GM18519 (cell line): ENCODE results near the gene SPOCK1.

ENCODE experiments used
- ATAC-seq: cut with Tn5 transposase; IDR thresholded peaks from one replicate; pipeline ENCODE4 v1.9.1; 2021; ENCODE audit warnings: mild to moderate bottlenecking, moderate library complexity; ENCODE audit not compliant: unreplicated experiment, low FRiP score

The SPOCK1 gene

DNA sequence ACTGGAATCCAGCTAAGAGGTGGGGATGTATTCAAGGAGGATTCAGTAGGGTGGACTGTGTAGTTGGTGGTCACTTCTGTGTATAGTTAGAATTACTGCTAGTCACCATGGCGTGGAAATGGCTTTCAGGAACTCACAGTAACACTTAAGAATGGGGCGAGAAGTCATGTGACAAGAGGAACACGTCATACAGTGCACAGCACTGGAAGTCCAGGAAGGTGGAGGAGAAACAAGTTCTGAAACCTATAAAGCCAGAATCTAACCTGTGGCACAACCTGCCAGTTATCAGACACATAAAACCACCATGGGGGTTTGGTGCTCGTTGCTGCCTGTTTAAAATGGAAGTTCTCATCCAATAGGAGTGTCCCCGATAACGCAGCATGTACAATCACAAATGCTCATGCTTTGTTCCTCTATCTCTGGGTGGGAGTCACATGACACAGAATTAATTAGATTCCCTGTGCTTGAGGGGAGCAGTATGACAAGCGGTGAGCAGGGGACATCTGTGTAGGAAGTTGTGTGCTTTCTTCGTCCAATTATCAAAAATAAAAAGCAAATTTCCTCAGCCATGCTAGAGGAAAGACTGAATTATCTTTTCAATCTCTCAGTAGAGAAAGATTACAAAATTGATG is 193.0 kb downstream of the SPOCK1 start:
- ATAC-seq = no peak

GRCh38 chr5:137304226-137304874 is 194.8 kb downstream of the SPOCK1 start:
- ATAC-seq = no peak

DNA sequence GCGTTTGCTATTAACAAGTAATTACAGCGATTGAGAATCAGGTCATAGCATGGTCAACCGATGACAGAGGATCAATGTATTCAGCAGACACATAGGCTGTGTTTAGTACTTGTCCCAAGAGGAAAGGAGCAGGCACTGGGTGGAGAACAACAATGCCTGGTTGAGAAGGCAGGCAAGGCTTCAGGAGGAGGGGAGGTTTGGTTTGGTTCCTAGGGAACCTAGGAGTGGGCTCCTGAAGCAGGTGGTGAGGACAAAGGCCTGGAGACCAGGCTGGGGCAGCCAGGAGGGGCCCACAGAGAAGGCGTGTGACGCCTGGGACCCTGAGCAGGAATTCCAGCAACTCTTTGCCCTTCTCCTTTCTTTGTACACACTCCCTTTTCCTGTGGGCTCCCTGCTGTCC is 195.6 kb downstream of the SPOCK1 start:
- ATAC-seq = no peak

- ATAC-seq = no peak
These were observed 198.5 kb downstream of the SPOCK1 start for GRCh38 chr5:137300411-137301240.

DNA sequence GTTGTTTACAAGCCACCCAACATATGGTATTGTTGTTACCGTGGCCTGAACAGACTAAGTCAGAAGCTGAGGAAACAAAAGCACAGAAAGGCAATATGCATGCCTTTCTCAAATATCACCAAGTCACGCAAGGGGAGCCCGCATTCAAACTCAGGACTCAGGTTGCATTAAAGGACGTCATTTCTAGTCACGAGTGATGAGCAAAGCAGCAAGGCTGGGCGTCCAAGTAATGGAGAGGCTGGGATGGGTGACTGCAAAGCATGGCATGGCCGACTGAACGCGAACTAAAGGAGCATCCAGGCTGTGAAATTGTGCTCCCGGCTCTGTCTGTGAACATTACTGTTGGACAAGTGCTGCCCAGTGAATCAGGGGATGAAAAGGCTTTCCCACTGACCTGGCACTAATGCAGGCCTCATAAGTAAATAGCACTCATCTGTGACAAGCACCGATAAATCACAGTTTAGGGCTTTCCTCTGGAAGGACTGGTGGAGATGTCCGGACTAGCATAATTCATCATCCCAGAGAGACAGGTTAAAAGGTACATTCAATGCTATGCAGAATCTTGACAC is 202.8 kb downstream of the SPOCK1 start:
- no peak for ATAC-seq

DNA sequence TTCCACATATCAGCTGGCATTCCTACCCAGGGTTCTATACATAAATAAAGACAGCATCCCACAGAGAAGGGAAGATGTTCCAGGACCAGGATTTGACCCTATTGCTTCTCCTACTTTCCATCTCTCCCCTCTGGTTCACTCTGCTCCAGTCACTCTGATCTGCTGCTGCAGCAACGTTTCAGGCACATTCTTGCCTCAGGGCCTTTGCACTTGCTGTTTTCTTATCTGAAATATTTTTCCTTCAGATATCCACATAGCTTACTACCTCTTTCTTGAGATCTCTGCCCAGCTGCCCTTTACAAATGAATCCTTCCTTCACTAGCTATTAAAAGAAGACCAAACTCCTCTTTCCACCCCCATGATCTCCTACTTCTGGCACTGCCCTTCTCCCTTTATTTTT is 204.5 kb downstream of the SPOCK1 start:
- no peak for ATAC-seq

DNA sequence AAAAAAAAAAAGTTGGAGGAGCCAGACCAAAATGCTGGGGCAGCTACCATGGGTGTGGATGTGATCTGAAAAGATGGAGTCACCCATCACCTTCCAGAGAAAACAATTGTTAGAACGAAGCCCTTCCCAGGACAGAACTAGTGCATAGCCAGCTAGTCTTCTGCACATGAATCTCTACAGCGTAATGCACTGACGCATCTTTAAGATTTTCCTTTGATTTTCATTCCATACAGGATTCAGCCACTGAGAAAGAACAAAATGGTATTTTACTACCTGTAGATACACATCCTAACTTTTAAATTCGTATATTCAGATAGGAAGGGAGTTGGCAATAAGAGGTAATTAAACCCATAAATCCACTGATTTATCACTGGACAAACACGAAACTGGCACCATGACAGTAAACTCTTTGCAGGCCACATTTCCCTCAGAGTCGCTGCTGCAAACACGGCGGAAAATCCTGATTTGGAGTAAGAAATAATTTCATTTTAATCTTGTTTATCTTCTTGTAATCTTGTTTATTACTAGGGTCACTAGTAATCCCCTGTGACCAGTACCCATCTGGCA is 206.6 kb downstream of the SPOCK1 start:
- no peak for ATAC-seq

GRCh38 chr5:137291436-137291835 is 207.7 kb downstream of the SPOCK1 start:
- ATAC-seq = no peak

DNA sequence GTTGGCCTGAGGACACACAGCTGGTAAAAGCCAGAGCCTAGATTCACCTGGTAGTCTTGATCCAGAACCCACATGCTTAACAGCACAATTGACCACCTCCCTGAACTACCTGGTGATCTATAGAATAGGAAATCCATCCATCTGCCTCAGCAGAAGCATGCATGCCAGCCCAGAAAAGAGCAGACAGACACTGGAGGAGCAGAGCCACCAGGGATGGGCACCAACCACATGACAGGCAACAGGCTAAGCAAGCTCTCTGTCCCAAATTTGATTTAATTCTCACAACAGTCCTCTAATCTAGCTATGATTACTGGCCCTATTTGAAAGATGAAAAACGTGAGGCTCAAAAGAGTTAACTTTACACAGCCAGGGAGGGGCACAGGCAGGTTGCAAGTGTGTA is 208.1 kb downstream of the SPOCK1 start:
- ATAC-seq = no peak

GRCh38 chr5:137290373-137290772 is 208.8 kb downstream of the SPOCK1 start:
- no peak for ATAC-seq

GRCh38 chr5:137289856-137290255 is 209.3 kb downstream of the SPOCK1 start:
- no peak for ATAC-seq

DNA sequence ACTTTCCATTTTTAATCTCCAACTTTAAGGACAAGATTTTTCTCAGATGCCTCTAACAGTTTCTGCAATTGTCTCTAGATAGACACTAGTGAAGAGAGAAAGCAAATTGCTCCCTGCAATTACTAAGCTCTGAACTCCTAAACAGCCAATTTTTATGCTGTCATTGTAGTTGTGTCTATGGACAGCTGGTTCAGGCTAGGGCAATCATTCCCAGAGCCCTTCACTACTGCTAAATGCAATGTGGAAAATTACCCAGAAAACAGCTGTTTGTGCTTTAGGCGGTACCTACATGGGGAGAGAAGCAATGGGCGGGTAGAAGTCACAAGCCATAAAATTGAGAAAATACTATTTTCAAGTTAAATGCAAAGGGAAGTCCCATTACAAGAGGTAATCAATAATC is 211.6 kb downstream of the SPOCK1 start:
- ATAC-seq = no peak

- no peak for ATAC-seq
These were observed 213.0 kb downstream of the SPOCK1 start for GRCh38 chr5:137286025-137286610.

DNA sequence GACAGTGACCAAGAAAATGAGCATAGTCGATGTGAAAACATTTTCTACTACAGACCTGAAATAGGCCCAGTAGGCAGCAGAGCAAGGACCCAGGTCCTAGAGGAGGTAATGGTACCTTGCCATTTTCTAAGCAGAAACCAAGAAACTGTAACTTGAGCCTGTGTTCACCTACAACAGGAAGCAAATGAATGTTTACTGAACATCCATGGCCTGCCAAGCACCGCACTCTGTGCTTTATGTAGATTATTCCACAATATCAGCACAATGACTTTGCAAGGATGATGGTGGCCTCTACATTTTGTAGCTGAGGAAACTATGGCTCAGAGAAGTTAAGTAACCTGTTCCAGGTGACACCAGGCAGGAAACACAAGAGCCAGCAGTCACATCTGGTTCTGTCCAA is 215.3 kb downstream of the SPOCK1 start:
- no peak for ATAC-seq

DNA sequence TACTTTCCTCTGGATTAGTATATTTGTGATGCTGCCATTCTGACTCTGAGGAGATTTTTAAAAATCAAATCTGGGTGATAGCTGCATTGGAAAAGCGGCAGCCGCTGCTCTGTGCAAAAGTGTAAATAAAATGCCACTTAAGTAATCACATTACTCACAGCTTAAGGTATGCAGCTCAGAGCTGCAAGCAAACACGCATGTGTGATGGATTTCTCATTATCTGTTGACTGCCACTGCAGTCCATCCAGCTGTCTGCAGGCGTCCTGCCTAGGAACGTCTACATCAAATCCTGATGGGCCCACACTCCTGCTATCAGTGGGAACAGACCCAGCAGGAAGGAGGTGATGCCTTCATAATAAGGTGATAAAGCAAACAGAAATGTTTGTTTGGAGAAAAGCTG is 216.9 kb downstream of the SPOCK1 start:
- ATAC-seq = no peak

GRCh38 chr5:137281201-137281600 is 217.9 kb downstream of the SPOCK1 start:
- no peak for ATAC-seq

DNA sequence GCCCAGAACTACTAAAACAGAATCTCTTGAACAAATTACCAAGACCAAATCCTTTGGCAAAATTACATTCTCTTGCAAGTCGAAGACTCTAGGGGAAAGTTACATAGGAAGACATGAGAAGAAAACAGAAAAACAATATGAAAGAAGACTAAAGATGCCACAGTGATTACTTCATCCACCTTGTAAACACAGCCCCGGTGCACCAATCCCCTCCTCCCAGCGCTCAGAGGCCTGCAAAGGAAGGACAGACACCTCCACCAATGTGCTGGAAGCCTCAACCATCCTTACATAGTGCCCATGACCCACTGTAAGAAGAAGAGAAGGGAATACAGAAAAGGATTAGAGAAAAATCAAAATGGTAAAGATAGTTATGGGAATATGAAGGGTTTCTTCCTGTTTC is 218.5 kb downstream of the SPOCK1 start:
- ATAC-seq = no peak

DNA sequence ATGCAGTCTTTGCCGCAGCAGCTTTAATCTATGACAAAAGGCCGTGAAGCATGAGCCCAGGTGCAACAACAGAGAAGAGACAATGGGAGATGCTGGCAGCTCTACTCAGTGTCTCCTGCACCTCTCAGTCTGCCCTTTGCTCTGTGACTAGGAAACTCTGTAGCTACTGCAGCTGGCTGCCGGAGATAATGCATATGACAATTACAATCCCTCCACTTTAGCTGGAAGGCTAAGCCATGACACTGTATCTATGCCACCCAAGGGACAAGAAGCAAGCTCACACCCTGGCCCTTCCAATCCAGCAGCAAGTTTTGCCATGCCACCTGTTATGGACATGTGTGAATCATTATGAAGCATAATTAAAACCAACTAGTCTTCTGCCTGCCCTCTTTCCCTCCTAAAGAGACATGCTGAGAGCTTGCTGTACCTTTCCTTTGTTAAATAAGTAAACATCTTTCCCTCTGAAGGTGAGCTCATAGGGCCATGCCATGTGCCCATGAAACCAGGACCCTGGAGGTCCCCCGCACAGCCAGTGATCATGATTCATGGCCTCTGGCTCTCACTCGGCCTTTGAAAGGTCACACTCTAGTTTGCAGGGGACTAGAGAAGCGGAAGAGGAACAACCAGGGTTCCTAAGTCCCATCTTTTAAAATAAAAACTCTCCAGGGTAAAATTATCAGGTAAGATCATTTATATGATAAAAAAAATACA is 219.4 kb downstream of the SPOCK1 start:
- ATAC-seq = no peak

DNA sequence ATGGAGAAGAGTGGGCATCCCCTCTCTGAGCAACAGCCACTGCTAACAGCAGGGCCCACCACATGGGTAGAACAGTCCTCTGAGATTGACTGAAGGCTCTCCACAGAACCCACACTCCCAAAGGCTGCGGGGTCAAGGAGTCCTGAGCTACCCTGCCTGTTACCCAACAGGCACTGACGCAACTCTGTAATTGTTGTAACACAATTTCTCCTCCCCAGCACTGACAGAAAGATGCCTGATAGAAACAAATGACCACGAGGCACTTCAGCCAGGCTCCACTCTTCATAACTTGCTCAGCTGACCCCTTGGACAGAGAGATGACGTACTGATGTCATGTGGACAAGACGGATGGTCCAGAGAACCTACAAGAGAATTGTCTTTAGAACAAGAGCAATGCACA is 220.7 kb downstream of the SPOCK1 start:
- ATAC-seq = no peak

GRCh38 chr5:137275083-137275482 is 224.0 kb downstream of the SPOCK1 start:
- ATAC-seq = no peak
